Adipose tissue (tissue), 3 donors: ENCODE measurements around the gene FREM1. TPM values are rescaled to one million over a fixed set of nuclear protein-coding genes. Genes with fewer than 3 reads are reported as not detected.

ENCODE experiments used
- H3K27ac ChIP-seq: one replicate; pipeline ENCODE4 v1.5.1; 2013; ENCODE audit warnings: low read depth, low read length
- WGBS, 3 donors: extraction: QIAGEN DNeasy Blood & Tissue Kit; methylation state at CpG; one replicate each; pipeline ENCODE4 v1.1.7; 2013; 5-methylcytosine and 5-hydroxymethylcytosine counted together
- polyA plus RNA-seq, 3 donors: library from polyadenylated mRNA; stranded (reverse); fragments of 200-250 nt; gene quantifications; one replicate each; pipeline ENCODE4 v1.2.3, GENCODE V29; 2013
- donor health status: healthy with polysubstance abuse.
- donor health status: Bipolar disorder and iron deficiency.
- donor health status: healthy.

Gene FREM1
- polyA plus RNA-seq, 3 donors: 1.3 to 3.7 (median 1.7) TPM

DNA sequence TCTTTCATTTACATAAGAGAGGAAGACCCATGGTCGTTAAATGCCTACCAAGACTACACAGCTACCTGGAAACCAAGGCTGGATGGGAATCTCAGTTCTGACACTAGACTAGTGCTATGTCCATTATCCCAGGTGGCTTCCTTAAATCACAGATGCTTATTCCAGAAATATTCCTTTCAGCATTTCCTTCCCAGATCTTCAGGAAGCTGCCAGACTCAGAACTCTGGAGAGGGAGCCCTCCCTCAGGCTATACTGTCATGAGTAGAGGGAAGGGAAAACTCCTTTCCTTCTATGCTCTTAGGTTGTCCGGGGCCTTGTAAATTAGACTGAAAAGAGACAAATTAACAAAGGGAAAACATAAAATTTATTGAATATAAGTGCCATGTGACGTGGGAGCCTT lies 20.8 kb downstream of the FREM1 start:
- WGBS, 3 donors: 69 to 82% (median 76%) methylated on average over 3 of the region's 3 CpGs
- no peak overlapping the region for H3K27ac ChIP-seq

GRCh38 chr9:14888875-14889274 lies 21.4 kb downstream of the FREM1 start:
- no peak overlapping the region for H3K27ac ChIP-seq
- 29 to 38% (median 33%) methylated on average over 1 of the region's 1 CpG for WGBS, 3 donors

DNA sequence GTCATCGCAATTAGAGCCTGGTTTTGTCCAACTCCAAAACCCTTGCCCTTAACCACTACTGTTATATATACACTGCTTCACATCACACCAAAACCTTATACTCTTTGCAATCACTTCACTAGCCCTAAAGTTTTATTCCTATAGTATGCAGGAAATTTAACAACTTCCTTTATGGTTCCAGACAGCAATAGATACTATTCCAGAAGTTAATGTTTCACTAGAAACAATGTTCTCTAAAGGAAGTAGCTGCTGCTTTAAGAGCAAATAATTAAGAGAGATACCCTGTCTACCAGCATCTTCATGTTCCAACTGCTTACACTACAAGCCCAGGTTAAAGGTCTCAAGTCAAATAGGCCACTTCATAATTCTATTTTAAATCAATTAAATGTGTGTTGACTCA lies 22.0 kb downstream of the FREM1 start:
- 39 to 100% (median 86%) methylated on average over 1 of the region's 1 CpG for WGBS, 3 donors

GRCh38 chr9:14887149-14887548 lies 23.1 kb downstream of the FREM1 start:
- 62 to 71% (median 71%) methylated on average over 4 of the region's 4 CpGs for WGBS, 3 donors
- no peak overlapping the region for H3K27ac ChIP-seq

More for the DNA sequence above, 22.0 kb downstream of the FREM1 start:
- no peak overlapping the region for H3K27ac ChIP-seq

DNA sequence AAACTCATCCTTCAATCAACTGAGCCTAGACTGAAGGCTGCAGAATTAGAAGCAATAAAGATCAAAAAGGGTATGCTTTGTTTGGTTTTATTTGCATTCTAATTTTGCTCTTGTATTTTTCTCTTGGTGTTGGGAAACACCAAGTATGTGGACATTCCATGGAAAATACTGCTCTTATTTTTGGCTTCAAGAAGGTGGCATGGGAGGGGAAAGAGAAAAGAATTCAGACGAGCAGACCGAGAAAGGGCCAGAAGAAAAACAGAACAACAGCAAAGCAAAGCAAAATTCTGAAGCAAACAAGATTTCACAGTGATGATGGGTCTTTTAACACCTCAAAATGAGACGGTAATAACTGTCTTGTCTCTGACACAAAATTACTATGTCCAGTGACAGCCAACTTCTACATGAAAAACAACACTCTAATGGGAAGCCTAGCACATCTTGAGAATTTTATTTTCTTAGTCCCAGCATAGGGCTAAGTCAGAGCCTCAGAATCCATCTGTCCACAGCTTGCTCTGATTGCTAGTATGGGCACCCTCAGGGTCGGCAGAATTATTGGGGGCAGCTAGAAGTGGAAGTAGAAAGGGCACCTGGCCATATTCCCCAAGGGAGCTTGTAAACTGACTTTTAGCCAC lies 26.8 kb downstream of the FREM1 start:
- H3K27ac ChIP-seq: no peak overlapping the region

DNA sequence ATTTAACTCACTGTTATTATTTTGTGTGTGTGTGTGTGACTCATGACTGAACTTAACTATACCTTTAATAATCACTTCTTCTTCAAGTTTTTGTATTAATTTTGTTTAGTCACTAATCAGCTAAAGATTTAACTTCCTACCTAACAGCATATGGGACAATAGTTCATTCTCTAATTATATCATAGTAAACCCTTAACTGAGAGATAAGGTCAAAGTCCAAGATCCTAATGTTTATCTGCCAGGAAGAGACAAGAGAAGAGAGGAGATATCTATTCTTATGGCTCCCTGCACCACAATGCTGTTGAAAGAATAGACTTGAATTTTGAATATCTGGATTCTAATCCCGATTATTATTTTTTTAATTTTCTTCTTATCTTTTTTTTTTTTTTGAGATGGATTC lies 28.1 kb downstream of the FREM1 start:
- no peak overlapping the region for H3K27ac ChIP-seq
- 83 to 91% (median 89%) methylated on average over 1 of the region's 1 CpG for WGBS, 3 donors

More for the DNA sequence above, 26.8 kb downstream of the FREM1 start:
- 60 to 83% (median 70%) methylated on average over 4 of the region's 4 CpGs for WGBS, 3 donors

- WGBS, 3 donors: 47 to 56% (median 53%) methylated on average over 4 of the region's 4 CpGs
- H3K27ac ChIP-seq: no peak overlapping the region
Measured at GRCh38 chr9:14881006-14881405, 29.2 kb downstream of the FREM1 start.

GRCh38 chr9:14870090-14870489 lies 40.1 kb downstream of the FREM1 start:
- no peak overlapping the region for H3K27ac ChIP-seq

DNA sequence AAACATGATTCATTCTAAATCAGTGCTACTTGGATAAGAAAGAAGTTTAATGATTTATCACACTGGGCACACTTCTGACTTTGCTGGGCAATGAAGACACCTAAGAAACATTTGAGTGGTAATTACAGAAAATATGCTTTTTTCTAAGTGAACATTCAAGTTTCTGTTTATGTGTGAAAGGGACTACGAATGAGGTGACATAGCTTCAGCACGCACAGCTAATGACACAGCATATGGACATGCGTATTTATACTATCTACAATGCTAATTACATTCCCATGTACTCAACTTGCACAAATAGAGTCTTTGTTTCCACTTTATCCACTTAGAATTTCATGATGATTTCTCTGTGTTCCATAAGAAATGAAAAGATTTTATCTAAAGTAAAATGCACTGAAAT lies 40.6 kb downstream of the FREM1 start:
- 70 to 81% (median 79%) methylated on average over 3 of the region's 3 CpGs for WGBS, 3 donors

DNA sequence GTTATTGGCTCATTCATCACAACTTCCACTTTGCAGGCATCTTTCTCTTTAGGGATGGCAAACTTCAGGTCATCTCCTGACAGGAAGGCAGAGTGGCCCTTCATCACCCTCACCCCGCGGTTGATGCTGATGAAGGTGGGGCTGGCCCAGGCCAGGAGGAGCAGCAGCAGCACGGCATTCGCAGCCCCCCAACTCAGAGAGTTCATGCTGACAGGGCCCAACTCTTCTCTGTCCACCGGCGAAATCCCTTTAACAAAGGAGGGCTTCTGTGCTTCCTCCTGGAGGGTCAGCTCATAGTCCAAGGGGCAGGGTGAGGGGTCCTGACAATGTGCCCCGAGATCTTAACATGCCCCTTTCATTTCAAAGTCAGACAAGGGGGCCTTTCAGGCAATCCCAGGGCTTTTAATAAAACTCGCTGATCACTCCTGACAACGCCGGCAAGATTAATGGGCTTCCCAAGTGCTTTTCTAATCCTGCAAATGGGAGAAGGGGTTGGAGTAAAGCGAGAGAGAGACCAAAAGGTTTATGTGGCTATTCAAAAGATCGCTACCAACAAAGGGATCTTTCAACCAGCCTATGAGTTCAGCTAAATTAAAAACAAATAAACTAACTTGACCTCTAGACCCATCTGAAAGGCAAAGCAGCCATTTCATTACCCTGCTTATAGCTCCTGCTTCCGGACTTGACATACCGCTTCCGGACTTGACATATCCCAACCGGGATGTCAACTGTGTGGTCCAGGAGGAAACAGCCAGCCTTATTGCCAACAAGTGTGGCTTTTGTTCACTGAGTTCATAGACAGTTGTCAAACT lies 41.2 kb downstream of the FREM1 start:
- WGBS, 3 donors: 66 to 74% (median 69%) methylated on average over 16 of the region's 16 CpGs
- H3K27ac ChIP-seq: no peak overlapping the region

More for the DNA sequence above, 40.6 kb downstream of the FREM1 start:
- no peak overlapping the region for H3K27ac ChIP-seq

- WGBS, 3 donors: 82 to 87% (median 83%) methylated on average over 4 of the region's 4 CpGs
- no peak overlapping the region for H3K27ac ChIP-seq
Measured at GRCh38 chr9:14868418-14868771, 41.8 kb downstream of the FREM1 start.

- WGBS, 3 donors: 91 to 98% (median 92%) methylated on average over 2 of the region's 2 CpGs
- no peak overlapping the region for H3K27ac ChIP-seq
Measured at GRCh38 chr9:14866200-14866749, 44.0 kb downstream of the FREM1 start.

DNA sequence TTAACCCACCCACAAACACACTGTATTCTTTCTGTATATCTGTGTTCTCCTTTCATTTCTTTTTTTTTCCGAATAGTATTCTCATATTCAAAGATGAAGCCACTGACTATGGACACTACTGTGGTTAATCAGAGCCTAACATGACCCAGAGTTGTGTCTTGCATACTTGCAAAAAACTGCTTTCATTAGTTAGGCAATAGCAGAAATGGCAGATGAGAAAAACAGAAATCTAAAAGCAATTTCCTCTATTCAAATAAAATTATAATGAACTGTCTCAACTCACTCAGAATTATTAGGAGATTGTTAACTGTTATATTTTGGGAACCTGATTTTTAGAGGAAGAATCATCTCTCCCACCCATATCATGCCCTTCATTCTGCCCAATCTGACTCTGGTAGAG lies 45.9 kb downstream of the FREM1 start:
- 86 to 100% (median 93%) methylated on average over 1 of the region's 1 CpG for WGBS, 3 donors
- H3K27ac ChIP-seq: no peak overlapping the region

GRCh38 chr9:14863402-14863801 lies 46.8 kb downstream of the FREM1 start:
- no peak overlapping the region for H3K27ac ChIP-seq
- WGBS, 3 donors: 87 to 95% (median 94%) methylated on average over 3 of the region's 3 CpGs

DNA sequence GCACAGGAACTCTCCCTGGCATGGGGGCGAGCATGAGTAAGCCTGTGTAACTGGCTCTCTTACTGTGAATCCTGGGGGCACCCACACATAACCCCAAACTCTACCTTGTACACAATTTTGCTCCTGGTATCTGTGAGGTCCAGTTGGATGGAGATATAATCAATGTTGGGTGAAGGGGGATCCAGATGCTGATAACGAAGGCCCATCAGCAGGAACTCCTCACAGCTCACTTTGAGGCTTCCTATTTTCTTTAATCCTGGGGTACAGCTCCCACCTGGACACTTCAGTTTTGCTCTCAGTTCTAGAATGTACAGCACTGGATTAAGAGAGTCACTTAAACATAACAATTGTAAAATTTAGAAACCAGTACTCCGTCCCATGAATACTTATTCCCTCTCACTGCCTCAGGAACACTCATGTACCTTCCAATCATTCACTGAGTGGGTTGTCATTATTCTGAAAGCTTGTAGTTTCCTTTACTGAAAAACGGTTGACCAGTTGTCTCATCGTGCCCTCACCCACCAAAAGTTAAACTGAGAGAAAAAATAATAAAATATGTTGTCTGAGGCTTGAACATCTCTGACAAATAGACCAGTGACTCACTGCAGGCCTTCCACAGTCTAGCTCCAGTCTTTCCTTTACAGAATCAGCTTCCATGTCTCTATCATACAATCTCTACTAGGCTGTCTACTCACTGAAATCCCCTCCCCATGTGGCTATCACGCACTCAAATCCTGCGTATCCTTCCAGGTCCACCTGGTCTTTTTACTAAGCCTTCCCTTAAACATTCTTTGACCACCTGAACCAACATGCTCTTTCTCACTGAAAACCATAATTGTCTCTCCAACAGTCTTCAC lies 52.6 kb downstream of the FREM1 start:
- WGBS, 3 donors: 90 to 94% (median 91%) methylated on average over 7 of the region's 7 CpGs

GRCh38 chr9:14849851-14850250 lies 60.4 kb downstream of the FREM1 start:
- WGBS, 3 donors: 43 to 83% (median 53%) methylated on average over 4 of the region's 4 CpGs
- no peak overlapping the region for H3K27ac ChIP-seq

More for the DNA sequence above, 52.6 kb downstream of the FREM1 start:
- H3K27ac ChIP-seq: no peak overlapping the region

- H3K27ac ChIP-seq: no peak overlapping the region
- 71 to 89% (median 76%) methylated on average over 3 of the region's 3 CpGs for WGBS, 3 donors
Measured at GRCh38 chr9:14849296-14849695, 60.9 kb downstream of the FREM1 start.

- H3K27ac ChIP-seq: no peak overlapping the region
- WGBS, 3 donors: 26 to 42% (median 32%) methylated on average over 3 of the region's 3 CpGs
Measured at GRCh38 chr9:14846871-14847311, 63.3 kb downstream of the FREM1 start.

DNA sequence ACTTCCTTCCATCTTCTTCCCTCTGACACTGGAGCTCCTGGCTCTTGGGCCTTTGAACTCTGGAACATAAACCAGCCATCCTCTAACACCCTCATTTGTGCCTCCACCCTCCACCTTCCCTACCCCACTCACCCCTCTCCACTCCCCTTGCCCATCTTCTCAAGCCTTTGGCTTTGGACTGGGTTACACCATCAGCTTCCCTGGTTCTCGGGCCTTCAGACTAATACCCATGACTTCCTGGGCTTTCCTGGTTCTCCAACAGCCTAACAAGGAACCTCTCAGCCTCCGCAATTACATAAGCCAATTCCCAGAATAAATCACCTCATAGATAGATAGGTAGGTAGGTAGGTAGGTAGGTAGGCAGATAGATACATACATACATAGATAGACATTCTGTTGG lies 67.1 kb downstream of the FREM1 start:
- 88 to 95% (median 92%) methylated on average over 2 of the region's 2 CpGs for WGBS, 3 donors

More for the DNA sequence above, 67.1 kb downstream of the FREM1 start:
- no peak overlapping the region for H3K27ac ChIP-seq
